ENCODE data around the gene PA2G4. TPM values are rescaled to one million over a fixed set of nuclear protein-coding genes. Genes with fewer than 3 reads are reported as not detected.

PA2G4 gene
- total and polyA plus RNA-seq, 10 of the 15 experiments (the other 5 are each of a cell fraction or from before 2014, with no cell fraction given): 148 to 514 (median 406) TPM

DNA sequence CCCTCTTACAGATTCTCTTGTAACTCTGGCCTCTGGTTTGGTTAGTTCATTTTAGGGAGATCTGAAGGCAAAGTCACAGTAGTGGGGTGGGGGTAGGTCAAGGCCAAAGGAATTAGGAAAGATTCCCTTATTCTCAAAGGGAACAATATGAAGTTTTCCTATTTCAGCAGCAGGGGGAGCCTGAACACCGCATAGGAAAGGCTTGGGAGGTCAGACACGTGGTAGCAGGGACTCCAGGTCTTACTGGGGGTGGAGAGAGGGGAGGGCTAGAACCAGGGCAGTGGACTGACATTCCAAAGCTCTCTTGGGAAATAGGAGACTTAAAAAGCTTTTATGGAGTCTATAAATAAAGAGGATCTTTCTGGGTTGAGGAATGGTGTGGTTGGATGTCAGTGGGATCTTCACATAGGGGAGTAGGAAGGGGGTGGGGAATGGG lies 15.0 kb downstream of the PA2G4 start (continued):
- TF ChIP-seq, protein P1, sequence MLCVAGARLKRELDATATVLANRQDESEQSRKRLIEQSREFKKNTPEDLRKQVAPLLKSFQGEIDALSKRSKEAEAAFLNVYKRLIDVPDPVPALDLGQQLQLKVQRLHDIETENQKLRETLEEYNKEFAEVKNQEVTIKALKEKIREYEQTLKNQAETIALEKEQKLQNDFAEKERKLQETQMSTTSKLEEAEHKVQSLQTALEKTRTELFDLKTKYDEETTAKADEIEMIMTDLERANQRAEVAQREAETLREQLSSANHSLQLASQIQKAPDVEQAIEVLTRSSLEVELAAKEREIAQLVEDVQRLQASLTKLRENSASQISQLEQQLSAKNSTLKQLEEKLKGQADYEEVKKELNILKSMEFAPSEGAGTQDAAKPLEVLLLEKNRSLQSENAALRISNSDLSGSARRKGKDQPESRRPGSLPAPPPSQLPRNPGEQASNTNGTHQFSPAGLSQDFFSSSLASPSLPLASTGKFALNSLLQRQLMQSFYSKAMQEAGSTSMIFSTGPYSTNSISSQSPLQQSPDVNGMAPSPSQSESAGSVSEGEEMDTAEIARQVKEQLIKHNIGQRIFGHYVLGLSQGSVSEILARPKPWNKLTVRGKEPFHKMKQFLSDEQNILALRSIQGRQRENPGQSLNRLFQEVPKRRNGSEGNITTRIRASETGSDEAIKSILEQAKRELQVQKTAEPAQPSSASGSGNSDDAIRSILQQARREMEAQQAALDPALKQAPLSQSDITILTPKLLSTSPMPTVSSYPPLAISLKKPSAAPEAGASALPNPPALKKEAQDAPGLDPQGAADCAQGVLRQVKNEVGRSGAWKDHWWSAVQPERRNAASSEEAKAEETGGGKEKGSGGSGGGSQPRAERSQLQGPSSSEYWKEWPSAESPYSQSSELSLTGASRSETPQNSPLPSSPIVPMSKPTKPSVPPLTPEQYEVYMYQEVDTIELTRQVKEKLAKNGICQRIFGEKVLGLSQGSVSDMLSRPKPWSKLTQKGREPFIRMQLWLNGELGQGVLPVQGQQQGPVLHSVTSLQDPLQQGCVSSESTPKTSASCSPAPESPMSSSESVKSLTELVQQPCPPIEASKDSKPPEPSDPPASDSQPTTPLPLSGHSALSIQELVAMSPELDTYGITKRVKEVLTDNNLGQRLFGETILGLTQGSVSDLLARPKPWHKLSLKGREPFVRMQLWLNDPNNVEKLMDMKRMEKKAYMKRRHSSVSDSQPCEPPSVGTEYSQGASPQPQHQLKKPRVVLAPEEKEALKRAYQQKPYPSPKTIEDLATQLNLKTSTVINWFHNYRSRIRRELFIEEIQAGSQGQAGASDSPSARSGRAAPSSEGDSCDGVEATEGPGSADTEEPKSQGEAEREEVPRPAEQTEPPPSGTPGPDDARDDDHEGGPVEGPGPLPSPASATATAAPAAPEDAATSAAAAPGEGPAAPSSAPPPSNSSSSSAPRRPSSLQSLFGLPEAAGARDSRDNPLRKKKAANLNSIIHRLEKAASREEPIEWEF (IDR thresholded peaks at IDR 0.05; ENCODE audit: insufficient replicate concordance, low read depth, low read length): no peak
- no peak for TF ChIP-seq TCF3 (IDR thresholded peaks at IDR 0.05; ENCODE audit: borderline replicate concordance, insufficient read depth, low read depth, low read length)
- TF ChIP-seq CHD4 (IDR thresholded peaks at IDR 0.05): no peak
- no peak for TF ChIP-seq BRCA1 (IDR thresholded peaks at IDR 0.05; ENCODE audit: low read depth, low read length)
- no peak for TF ChIP-seq ZNF217 (IDR thresholded peaks at IDR 0.05)
- peak; percentile 91 for TF ChIP-seq RAD21 (IDR thresholded peaks at IDR 0.05; ENCODE audit: insufficient read depth, low read depth, low read length)
- TF ChIP-seq IRF4 (IDR thresholded peaks at IDR 0.05; ENCODE audit: low read depth, low read length): no peak
- TF ChIP-seq BMI1 (IDR thresholded peaks at IDR 0.05; ENCODE audit: borderline replicate concordance): no peak
- TF ChIP-seq, protein P2, sequence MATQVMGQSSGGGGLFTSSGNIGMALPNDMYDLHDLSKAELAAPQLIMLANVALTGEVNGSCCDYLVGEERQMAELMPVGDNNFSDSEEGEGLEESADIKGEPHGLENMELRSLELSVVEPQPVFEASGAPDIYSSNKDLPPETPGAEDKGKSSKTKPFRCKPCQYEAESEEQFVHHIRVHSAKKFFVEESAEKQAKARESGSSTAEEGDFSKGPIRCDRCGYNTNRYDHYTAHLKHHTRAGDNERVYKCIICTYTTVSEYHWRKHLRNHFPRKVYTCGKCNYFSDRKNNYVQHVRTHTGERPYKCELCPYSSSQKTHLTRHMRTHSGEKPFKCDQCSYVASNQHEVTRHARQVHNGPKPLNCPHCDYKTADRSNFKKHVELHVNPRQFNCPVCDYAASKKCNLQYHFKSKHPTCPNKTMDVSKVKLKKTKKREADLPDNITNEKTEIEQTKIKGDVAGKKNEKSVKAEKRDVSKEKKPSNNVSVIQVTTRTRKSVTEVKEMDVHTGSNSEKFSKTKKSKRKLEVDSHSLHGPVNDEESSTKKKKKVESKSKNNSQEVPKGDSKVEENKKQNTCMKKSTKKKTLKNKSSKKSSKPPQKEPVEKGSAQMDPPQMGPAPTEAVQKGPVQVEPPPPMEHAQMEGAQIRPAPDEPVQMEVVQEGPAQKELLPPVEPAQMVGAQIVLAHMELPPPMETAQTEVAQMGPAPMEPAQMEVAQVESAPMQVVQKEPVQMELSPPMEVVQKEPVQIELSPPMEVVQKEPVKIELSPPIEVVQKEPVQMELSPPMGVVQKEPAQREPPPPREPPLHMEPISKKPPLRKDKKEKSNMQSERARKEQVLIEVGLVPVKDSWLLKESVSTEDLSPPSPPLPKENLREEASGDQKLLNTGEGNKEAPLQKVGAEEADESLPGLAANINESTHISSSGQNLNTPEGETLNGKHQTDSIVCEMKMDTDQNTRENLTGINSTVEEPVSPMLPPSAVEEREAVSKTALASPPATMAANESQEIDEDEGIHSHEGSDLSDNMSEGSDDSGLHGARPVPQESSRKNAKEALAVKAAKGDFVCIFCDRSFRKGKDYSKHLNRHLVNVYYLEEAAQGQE (IDR thresholded peaks at IDR 0.05; ENCODE audit: low read depth, low read length): no peak
- TF ChIP-seq CEBPB (IDR thresholded peaks at IDR 0.05; ENCODE audit: borderline replicate concordance in 1 of 2, low read depth in 2 of 2, low read length in 2 of 2): no peak
- TF ChIP-seq ZZZ3 (IDR thresholded peaks at IDR 0.05; ENCODE audit: control insufficient read depth, insufficient read length, low read depth): no peak
- no peak for TF ChIP-seq PML (IDR thresholded peaks at IDR 0.05; ENCODE audit: low read length)
- TF ChIP-seq TAF1 (IDR thresholded peaks at IDR 0.05; ENCODE audit: borderline replicate concordance, low read depth, low read length): no peak
- no peak for TF ChIP-seq MEF2B (IDR thresholded peaks at IDR 0.05; ENCODE audit: partially characterized antibody, poor library complexity, severe bottlenecking)
- no peak for TF ChIP-seq BHLHE40 (IDR thresholded peaks at IDR 0.05; ENCODE audit: borderline replicate concordance in 1 of 2, low read depth in 2 of 2, low read length in 1 of 2)
- no peak for TF ChIP-seq SMAD1 (IDR thresholded peaks at IDR 0.05; ENCODE audit: low read depth, partially characterized antibody)
- no peak for TF ChIP-seq ZNF384 (IDR thresholded peaks at IDR 0.05; ENCODE audit: borderline replicate concordance, low read depth, low read length)
- TF ChIP-seq PAX5 (IDR thresholded peaks at IDR 0.05; ENCODE audit: borderline replicate concordance, low read depth, low read length): no peak
- no peak for TF ChIP-seq KLF5 (IDR thresholded peaks at IDR 0.05; ENCODE audit: partially characterized antibody)
